Astrocyte (in vitro differentiated cells and primary cell): ENCODE results near the gene FUT6. TPM values are rescaled to one million over a fixed set of nuclear protein-coding genes. Genes with fewer than 3 reads are reported as not detected.

Source experiments
- DNase-seq: peaks from one replicate; pipeline ENCODE4 v3.0.0-alpha.2; 2010; ENCODE audit warnings: low read depth
- FAIRE-seq: peaks from 2 replicates; lab custom pipeline; 2011; peaks lifted over from hg19 to GRCh38; lab: Jason Lieb, UNC
- H2AFZ ChIP-seq: 2 replicates; pipeline ENCODE4 v1.6.0; 2012; ENCODE audit warnings: low read depth, low read length, inconsistent platforms
- H3K27ac ChIP-seq: 2 replicates; pipeline ENCODE4 v1.5.1; 2011; ENCODE audit warnings: low read depth, low read length, inconsistent platforms
- H3K27me3 ChIP-seq: 2 replicates; pipeline ENCODE4 v1.6.0; 2011; ENCODE audit warnings: low read length, inconsistent platforms; ENCODE audit not compliant: insufficient read depth
- H3K36me3 ChIP-seq: 2 replicates; pipeline ENCODE4 v1.5.1; 2011; ENCODE audit warnings: low read length, inconsistent platforms; ENCODE audit not compliant: insufficient read depth
- H3K4me1 ChIP-seq: 2 replicates; pipeline ENCODE4 v1.5.1; 2011; ENCODE audit warnings: low read length, inconsistent platforms; ENCODE audit not compliant: insufficient read depth
- H3K4me2 ChIP-seq: 2 replicates; pipeline ENCODE4 v1.6.0; 2012; ENCODE audit warnings: low read length, inconsistent platforms
- H3K4me3 ChIP-seq: 2 replicates; pipeline ENCODE4 v1.5.1; 2011; ENCODE audit warnings: low read depth, mild to moderate bottlenecking, low read length, inconsistent platforms; ENCODE audit not compliant: insufficient read depth
- H3K79me2 ChIP-seq: 2 replicates; pipeline ENCODE4 v1.6.0; 2012; ENCODE audit warnings: mild to moderate bottlenecking, low read length, inconsistent platforms; ENCODE audit not compliant: insufficient read depth
- H3K9ac ChIP-seq: 2 replicates; pipeline ENCODE4 v1.6.0; 2012; ENCODE audit warnings: mild to moderate bottlenecking, low read length, inconsistent platforms
- H3K9me3 ChIP-seq: 2 replicates; pipeline ENCODE4 v1.5.1; 2012; ENCODE audit warnings: low read depth, mild to moderate bottlenecking, low read length, inconsistent platforms; ENCODE audit not compliant: insufficient read depth
- H4K20me1 ChIP-seq: 2 replicates; pipeline ENCODE4 v1.6.0; 2012; ENCODE audit warnings: low read length, inconsistent platforms; ENCODE audit not compliant: insufficient read depth
- H3K27ac Mint-ChIP-seq: one replicate; pipeline ENCODE4 v1.8.0; 2021; ENCODE audit warnings: mild to moderate bottlenecking, mixed read lengths; ENCODE audit not compliant: unreplicated experiment
- H3K27me3 Mint-ChIP-seq: one replicate; pipeline ENCODE4 v1.8.0; 2021; ENCODE audit warnings: low read depth, mixed read lengths; ENCODE audit not compliant: unreplicated experiment
- H3K36me3 Mint-ChIP-seq: one replicate; pipeline ENCODE4 v1.8.0; 2021; ENCODE audit warnings: low read depth, mixed read lengths; ENCODE audit not compliant: unreplicated experiment
- H3K4me1 Mint-ChIP-seq: one replicate; pipeline ENCODE4 v1.8.0; 2021; ENCODE audit warnings: low read depth, mixed read lengths; ENCODE audit not compliant: unreplicated experiment
- H3K4me3 Mint-ChIP-seq: one replicate; pipeline ENCODE4 v1.8.0; 2021; ENCODE audit warnings: mild to moderate bottlenecking, moderate library complexity, mixed read lengths; ENCODE audit not compliant: unreplicated experiment
- H3K9me3 Mint-ChIP-seq: one replicate; pipeline ENCODE4 v1.8.0; 2021; ENCODE audit warnings: mild to moderate bottlenecking, mixed read lengths; ENCODE audit not compliant: unreplicated experiment
- EZH2 ChIP-seq: IDR thresholded peaks from 2 replicates; pipeline ENCODE4 v1.6.1; 2012; ENCODE audit warnings: mild to moderate bottlenecking, low read length, inconsistent platforms; ENCODE audit not compliant: insufficient read depth
- total RNA-seq: library from RNA; stranded (reverse); gene quantifications from 2 replicates; pipeline ENCODE4 v1.2.1, GENCODE V29; 2021
- TF ChIP-seq, protein P1 (sequence below): IDR thresholded peaks from 2 replicates; pipeline ENCODE4 v1.5.1; 2011; ENCODE audit warnings: low read depth, mild to moderate bottlenecking, inconsistent platforms, low read length, moderate library complexity; ENCODE audit not compliant: insufficient read depth

FUT6 gene
- total RNA-seq, 1 donor from 2014 or later: 0.09 TPM

DNA sequence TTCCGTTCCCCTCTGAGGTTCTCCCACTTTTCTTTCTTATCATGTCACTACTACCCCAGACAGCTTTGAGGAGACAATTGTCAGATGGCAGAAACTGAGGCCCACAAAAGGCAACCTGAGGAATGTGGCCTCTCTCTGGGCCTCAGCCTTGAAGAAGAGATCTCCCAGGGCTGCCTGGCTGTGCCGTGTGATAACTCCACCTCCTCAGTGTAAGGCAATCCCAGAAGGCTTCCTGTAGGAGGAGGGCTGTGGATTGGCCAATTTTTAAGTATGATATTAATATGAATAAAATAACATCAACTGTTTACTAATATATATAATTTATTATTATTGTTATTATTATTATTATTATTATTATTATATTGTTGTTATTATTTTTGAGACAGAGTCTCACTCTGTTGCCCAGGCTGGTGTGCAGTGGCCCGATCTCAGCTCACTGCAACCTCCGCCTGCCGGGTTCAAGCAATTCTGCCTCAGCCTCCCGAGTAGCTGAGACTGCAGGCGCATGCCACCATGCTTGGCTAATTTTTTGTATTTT, 44.1 kb downstream of the FUT6 start:
- Histone ChIP-seq H3K36me3 (no peaks in the 10 kb centered on the region), H3K27ac (no peak overlapping the region), H4K20me1 (no peaks in the 10 kb centered on the region), H3K9ac (no peak overlapping the region), H3K27me3 (no peaks in the 10 kb centered on the region), H3K4me3 (no peak overlapping the region), H3K79me2 (no peaks in the 10 kb centered on the region), H3K9me3 (no peaks in the 10 kb centered on the region), H2AFZ (no peak overlapping the region), H3K4me1 (no peaks in the 10 kb centered on the region), H3K4me2 (no peak overlapping the region)
- TF ChIP-seq, protein P1, sequence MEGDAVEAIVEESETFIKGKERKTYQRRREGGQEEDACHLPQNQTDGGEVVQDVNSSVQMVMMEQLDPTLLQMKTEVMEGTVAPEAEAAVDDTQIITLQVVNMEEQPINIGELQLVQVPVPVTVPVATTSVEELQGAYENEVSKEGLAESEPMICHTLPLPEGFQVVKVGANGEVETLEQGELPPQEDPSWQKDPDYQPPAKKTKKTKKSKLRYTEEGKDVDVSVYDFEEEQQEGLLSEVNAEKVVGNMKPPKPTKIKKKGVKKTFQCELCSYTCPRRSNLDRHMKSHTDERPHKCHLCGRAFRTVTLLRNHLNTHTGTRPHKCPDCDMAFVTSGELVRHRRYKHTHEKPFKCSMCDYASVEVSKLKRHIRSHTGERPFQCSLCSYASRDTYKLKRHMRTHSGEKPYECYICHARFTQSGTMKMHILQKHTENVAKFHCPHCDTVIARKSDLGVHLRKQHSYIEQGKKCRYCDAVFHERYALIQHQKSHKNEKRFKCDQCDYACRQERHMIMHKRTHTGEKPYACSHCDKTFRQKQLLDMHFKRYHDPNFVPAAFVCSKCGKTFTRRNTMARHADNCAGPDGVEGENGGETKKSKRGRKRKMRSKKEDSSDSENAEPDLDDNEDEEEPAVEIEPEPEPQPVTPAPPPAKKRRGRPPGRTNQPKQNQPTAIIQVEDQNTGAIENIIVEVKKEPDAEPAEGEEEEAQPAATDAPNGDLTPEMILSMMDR: no peak
- no peak for TF ChIP-seq EZH2
- no peak overlapping the region for H3K27ac Mint-ChIP-seq
- DNase-seq (no peak), FAIRE-seq (no peak)
- H3K4me1 Mint-ChIP-seq: peaks cover under 1% of the 10 kb centered on the region
- peaks cover 9% of the 10 kb centered on the region for H3K27me3 Mint-ChIP-seq
- H3K4me3 Mint-ChIP-seq: no peak overlapping the region
- peaks cover 2% of the 10 kb centered on the region for H3K9me3 Mint-ChIP-seq
- H3K36me3 Mint-ChIP-seq: peaks cover under 1% of the 10 kb centered on the region

DNA sequence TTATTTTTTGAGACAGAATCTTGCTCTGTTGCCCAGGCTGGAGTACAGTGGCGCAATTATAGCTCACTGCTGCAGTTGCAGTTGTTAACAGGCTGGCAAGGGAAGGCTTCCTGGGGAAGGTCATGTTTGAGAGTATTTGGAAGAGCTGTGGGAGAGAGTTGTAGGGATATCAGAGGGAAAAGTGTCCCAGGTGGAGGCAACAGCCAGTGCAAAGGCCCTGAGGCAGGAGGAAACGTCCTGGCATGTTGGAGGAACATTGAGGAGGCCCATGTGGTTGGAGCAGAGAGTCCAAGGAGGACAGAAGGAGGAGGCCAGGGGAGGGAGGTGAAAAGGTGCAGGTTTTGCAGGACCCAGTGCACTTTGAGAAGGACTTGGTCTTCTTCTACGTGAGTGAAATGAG, 46.3 kb downstream of the FUT6 start:
- no peak overlapping the region for H3K9ac ChIP-seq
- no peaks in the 10 kb centered on the region for H3K9me3 ChIP-seq
- H3K4me1 Mint-ChIP-seq: peaks cover 5% of the 10 kb centered on the region
- H3K4me3 ChIP-seq: no peak overlapping the region
- no peak overlapping the region for H2AFZ ChIP-seq
- FAIRE-seq: no peak
- peak overlapping the region; percentile 17 for H3K4me3 Mint-ChIP-seq
- no peak overlapping the region for H3K27ac Mint-ChIP-seq
- H3K79me2 ChIP-seq: peaks cover 9% of the 10 kb centered on the region
- H3K36me3 Mint-ChIP-seq: peaks cover 7% of the 10 kb centered on the region
- no peak overlapping the region for H3K27ac ChIP-seq
- peaks cover 7% of the 10 kb centered on the region for H3K4me1 ChIP-seq
- H3K4me2 ChIP-seq: no peak overlapping the region
- peaks cover 2% of the 10 kb centered on the region for H3K9me3 Mint-ChIP-seq
- peaks cover 7% of the 10 kb centered on the region for H4K20me1 ChIP-seq
- TF ChIP-seq, protein P1: no peak
- TF ChIP-seq EZH2: no peak
- no peaks in the 10 kb centered on the region for H3K27me3 ChIP-seq
- peaks cover 5% of the 10 kb centered on the region for H3K36me3 ChIP-seq
- DNase-seq: no peak
- H3K27me3 Mint-ChIP-seq: peaks cover 6% of the 10 kb centered on the region

DNA sequence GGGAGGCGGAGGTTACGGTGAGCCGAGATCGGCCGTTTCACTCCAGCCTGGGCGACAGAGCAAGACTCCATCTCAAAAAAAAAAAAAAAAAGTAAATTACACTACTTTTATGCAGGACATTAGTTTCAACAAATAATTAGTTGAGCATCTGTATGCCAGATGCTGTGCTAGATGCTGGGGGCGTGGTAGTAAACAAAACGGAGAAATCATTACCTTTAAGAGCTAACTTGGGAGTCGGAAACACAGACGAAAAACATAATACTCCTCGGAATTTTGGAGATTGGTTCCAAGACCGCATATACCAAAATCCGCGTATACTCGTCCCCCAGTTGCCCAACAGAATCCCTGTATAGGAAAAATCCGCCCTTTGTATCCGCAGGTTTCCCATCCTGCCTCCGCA, 47.3 kb downstream of the FUT6 start:
- Histone ChIP-seq H2AFZ (no peak overlapping the region), H3K4me3 (no peak overlapping the region), H3K9ac (no peak overlapping the region), H4K20me1 (peaks cover 7% of the 10 kb centered on the region), H3K27me3 (no peaks in the 10 kb centered on the region), H3K36me3 (peaks cover 5% of the 10 kb centered on the region), H3K4me1 (peaks cover 7% of the 10 kb centered on the region), H3K9me3 (no peaks in the 10 kb centered on the region), H3K79me2 (peaks cover 9% of the 10 kb centered on the region), H3K27ac (no peak overlapping the region), H3K4me2 (no peak overlapping the region)
- TF ChIP-seq, protein P1: no peak
- no peak for TF ChIP-seq EZH2
- H3K27me3 Mint-ChIP-seq: peaks cover 6% of the 10 kb centered on the region
- peaks cover 2% of the 10 kb centered on the region for H3K9me3 Mint-ChIP-seq
- H3K4me1 Mint-ChIP-seq: peaks cover 5% of the 10 kb centered on the region
- no peak for DNase-seq
- no peak for FAIRE-seq
- H3K36me3 Mint-ChIP-seq: peaks cover 7% of the 10 kb centered on the region
- H3K27ac Mint-ChIP-seq: no peak overlapping the region
- H3K4me3 Mint-ChIP-seq: no peak overlapping the region
